Bone marrow (tissue), 2 donors: ENCODE results near the gene MSH6.

Source experiments
- DNase-seq, 2 donors: peaks; one replicate each; lab custom pipeline; 2025; lab: John Stamatoyannopoulos, UW

MSH6 gene

GRCh38 chr2:47783486-47784351, 774 bp downstream of the MSH6 start:
- DNase-seq, result peak; percentile 48 to 58

GRCh38 chr2:47784352-47784851, 1.5 kb downstream of the MSH6 start:
- DNase-seq, result no peak

GRCh38 chr2:47785986-47786385, 3.0 kb downstream of the MSH6 start:
- peak in 1 of 2 donors; percentile 92 for DNase-seq

GRCh38 chr2:47796090-47796697, 13.2 kb downstream of the MSH6 start:
- no peak for DNase-seq

- no peak for DNase-seq
Observed at GRCh38 chr2:47798631-47799030, 15.7 kb downstream of the MSH6 start.

GRCh38 chr2:47799031-47799609, 16.2 kb downstream of the MSH6 start:
- DNase-seq, result no peak

GRCh38 chr2:47801118-47801517, 18.2 kb downstream of the MSH6 start:
- no peak for DNase-seq

GRCh38 chr2:47803363-47803762, 20.4 kb downstream of the MSH6 start:
- no peak for DNase-seq

GRCh38 chr2:47803770-47804169, 20.8 kb downstream of the MSH6 start:
- no peak for DNase-seq

GRCh38 chr2:47805850-47806249, 22.9 kb downstream of the MSH6 start:
- no peak for DNase-seq

GRCh38 chr2:47808614-47809013, 25.7 kb downstream of the MSH6 start:
- DNase-seq, result no peak

GRCh38 chr2:47809903-47810302, 27.0 kb downstream of the MSH6 start:
- DNase-seq, result no peak

GRCh38 chr2:47810850-47811249, 27.9 kb downstream of the MSH6 start:
- DNase-seq, result no peak

GRCh38 chr2:47811668-47812067, 28.7 kb downstream of the MSH6 start:
- no peak for DNase-seq

- DNase-seq, result no peak
Observed at GRCh38 chr2:47815764-47816163, 32.8 kb downstream of the MSH6 start.

- no peak for DNase-seq
Observed at GRCh38 chr2:47818777-47819176, 35.8 kb downstream of the MSH6 start.

GRCh38 chr2:47819834-47820233, 36.9 kb downstream of the MSH6 start:
- DNase-seq, result no peak

GRCh38 chr2:47822518-47822917, 39.6 kb downstream of the MSH6 start:
- no peak for DNase-seq

- no peak for DNase-seq
Observed at GRCh38 chr2:47833516-47833968, 50.6 kb downstream of the MSH6 start.

- DNase-seq, result no peak
Observed at GRCh38 chr2:47838249-47838648, 55.3 kb downstream of the MSH6 start.

GRCh38 chr2:47838686-47839085, 55.7 kb downstream of the MSH6 start:
- no peak for DNase-seq

- DNase-seq, result no peak
Observed at GRCh38 chr2:47842846-47843245, 59.9 kb downstream of the MSH6 start.

GRCh38 chr2:47843407-47843806, 60.5 kb downstream of the MSH6 start:
- no peak for DNase-seq
